Testis (tissue), 2 donors: ENCODE results near the gene COL5A2.

Source experiments
- POLR2A ChIP-seq: fragments of 450-650 bp; IDR thresholded peaks from one replicate; pipeline ENCODE4 v1.6.1; 2017; ENCODE audit warnings: antibody characterized with exemption, mild to moderate bottlenecking, moderate library complexity
- TF ChIP-seq, protein P1 (sequence below), 3 experiments: fragments of 450-650 bp in 2 of 3; fragments of 200-600 bp in 1 of 3; sonication (generic) in 1 of 3; IDR thresholded peaks; one replicate each; pipeline ENCODE4 v1.5.1; 2016 to 2019; ENCODE audit warnings: antibody characterized with exemption in 3 of 3, mild to moderate bottlenecking in 2 of 3, moderate library complexity in 1 of 3

DNA sequence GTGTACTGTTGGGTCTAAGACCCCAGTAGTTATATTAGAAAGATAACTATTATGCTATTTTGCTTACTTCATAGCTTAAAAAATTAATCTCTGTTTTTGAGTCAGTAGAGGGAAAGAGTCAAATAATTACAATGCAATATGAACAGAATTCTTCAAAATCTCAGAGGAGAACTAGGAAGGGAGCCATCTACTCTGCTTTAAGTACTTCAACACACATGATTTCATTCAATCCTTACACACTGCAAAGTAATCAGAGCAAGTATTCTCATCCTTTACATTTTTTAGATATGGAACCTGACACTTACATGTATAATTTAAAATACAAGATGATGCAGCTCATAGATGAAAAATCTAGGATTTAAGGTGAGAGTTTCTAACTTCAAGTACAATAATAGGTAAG, 27.7 kb downstream of the COL5A2 start:
- TF ChIP-seq, protein P1, sequence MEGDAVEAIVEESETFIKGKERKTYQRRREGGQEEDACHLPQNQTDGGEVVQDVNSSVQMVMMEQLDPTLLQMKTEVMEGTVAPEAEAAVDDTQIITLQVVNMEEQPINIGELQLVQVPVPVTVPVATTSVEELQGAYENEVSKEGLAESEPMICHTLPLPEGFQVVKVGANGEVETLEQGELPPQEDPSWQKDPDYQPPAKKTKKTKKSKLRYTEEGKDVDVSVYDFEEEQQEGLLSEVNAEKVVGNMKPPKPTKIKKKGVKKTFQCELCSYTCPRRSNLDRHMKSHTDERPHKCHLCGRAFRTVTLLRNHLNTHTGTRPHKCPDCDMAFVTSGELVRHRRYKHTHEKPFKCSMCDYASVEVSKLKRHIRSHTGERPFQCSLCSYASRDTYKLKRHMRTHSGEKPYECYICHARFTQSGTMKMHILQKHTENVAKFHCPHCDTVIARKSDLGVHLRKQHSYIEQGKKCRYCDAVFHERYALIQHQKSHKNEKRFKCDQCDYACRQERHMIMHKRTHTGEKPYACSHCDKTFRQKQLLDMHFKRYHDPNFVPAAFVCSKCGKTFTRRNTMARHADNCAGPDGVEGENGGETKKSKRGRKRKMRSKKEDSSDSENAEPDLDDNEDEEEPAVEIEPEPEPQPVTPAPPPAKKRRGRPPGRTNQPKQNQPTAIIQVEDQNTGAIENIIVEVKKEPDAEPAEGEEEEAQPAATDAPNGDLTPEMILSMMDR (IDR thresholded peaks at IDR 0.05) = no peak
- TF ChIP-seq POLR2A = no peak
